ENCODE measurements around the gene TMOD1. TPM values are rescaled to one million over a fixed set of nuclear protein-coding genes. Genes with fewer than 3 reads are reported as not detected.

Gene TMOD1
- total RNA-seq, 1 donor from 2014 or later, result 0.23 TPM

- peak overlapping the region; percentile 96 for H3K4me3 Mint-ChIP-seq
- TF ChIP-seq CTCF (conservative IDR thresholded peaks at IDR 0.05), result no peak
- H3K27me3 Mint-ChIP-seq (ENCODE audit: low read depth), result no peaks in the 10 kb centered on the region
- H3K9me3 Mint-ChIP-seq, result no peaks in the 10 kb centered on the region
- no peaks in the 10 kb centered on the region for H3K36me3 Mint-ChIP-seq (ENCODE audit: low read depth)
- H3K27ac Mint-ChIP-seq (ENCODE audit: unreplicated experiment), result peak overlapping the region; percentile 100
- H3K4me1 Mint-ChIP-seq, result peaks cover 42% of the 10 kb centered on the region
- DNase-seq (ENCODE audit: low read depth, low spot score), result peak; percentile 50
Measured at GRCh38 chr9:97632248-97632984, 130.9 kb downstream of the TMOD1 start.

GRCh38 chr9:97632985-97633858, 131.8 kb downstream of the TMOD1 start, which contains the start of the genes NCBP1 and TSTD2:
NCBP1 (plus strand) TSS chr9:97633821; CDS start chr9:97633882, 61 bp downstream.
TSTD2 (minus strand) TSS chr9:97633368; CDS start chr9:97627562, 5,806 bp downstream.
- DNase-seq (ENCODE audit: low read depth, low spot score), result peak; percentile 91
- Mint-ChIP-seq H3K4me1 (peaks cover 42% of the 10 kb centered on the region), H3K27me3 (ENCODE audit: low read depth) (no peaks in the 10 kb centered on the region), H3K4me3 (peak within 1 kb of the TSS; percentile 96), H3K27ac (ENCODE audit: unreplicated experiment) (peak within 1 kb of the TSS; percentile 100), H3K9me3 (no peaks in the 10 kb centered on the region), H3K36me3 (ENCODE audit: low read depth) (no peaks in the 10 kb centered on the region)
- no peak for TF ChIP-seq CTCF (conservative IDR thresholded peaks at IDR 0.05)

- TF ChIP-seq CTCF (conservative IDR thresholded peaks at IDR 0.05), result no peak
- peaks cover 39% of the 10 kb centered on the region for H3K4me1 Mint-ChIP-seq
- H3K36me3 Mint-ChIP-seq (ENCODE audit: low read depth), result no peaks in the 10 kb centered on the region
- peak overlapping the region; percentile 88 for H3K27ac Mint-ChIP-seq (ENCODE audit: unreplicated experiment)
- H3K9me3 Mint-ChIP-seq, result no peaks in the 10 kb centered on the region
- no peaks in the 10 kb centered on the region for H3K27me3 Mint-ChIP-seq (ENCODE audit: low read depth)
- peak overlapping the region; percentile 96 for H3K4me3 Mint-ChIP-seq
- DNase-seq (ENCODE audit: low read depth, low spot score), result no peak
Measured at GRCh38 chr9:97633859-97634490, 132.5 kb downstream of the TMOD1 start.

- Mint-ChIP-seq H3K27me3 (ENCODE audit: low read depth) (no peaks in the 10 kb centered on the region), H3K27ac (ENCODE audit: unreplicated experiment) (no peak overlapping the region), H3K4me1 (peaks cover 32% of the 10 kb centered on the region), H3K9me3 (no peaks in the 10 kb centered on the region), H3K36me3 (ENCODE audit: low read depth) (no peaks in the 10 kb centered on the region), H3K4me3 (peak overlapping the region; percentile 96)
- no peak for TF ChIP-seq CTCF (conservative IDR thresholded peaks at IDR 0.05)
- DNase-seq (ENCODE audit: low read depth, low spot score), result no peak
Measured at GRCh38 chr9:97635026-97635425, 133.6 kb downstream of the TMOD1 start.

GRCh38 chr9:97636903-97637302, 135.4 kb downstream of the TMOD1 start:
- H3K4me3 Mint-ChIP-seq, result peak overlapping the region; percentile 1

More at GRCh38 chr9:97636903-97637302, 135.4 kb downstream of the TMOD1 start:
- DNase-seq (ENCODE audit: low read depth, low spot score), result no peak
- no peaks in the 10 kb centered on the region for H3K36me3 Mint-ChIP-seq (ENCODE audit: low read depth)
- TF ChIP-seq CTCF (conservative IDR thresholded peaks at IDR 0.05), result no peak
- H3K9me3 Mint-ChIP-seq, result no peaks in the 10 kb centered on the region
- no peaks in the 10 kb centered on the region for H3K27me3 Mint-ChIP-seq (ENCODE audit: low read depth)
- H3K27ac Mint-ChIP-seq (ENCODE audit: unreplicated experiment), result no peak overlapping the region
- H3K4me1 Mint-ChIP-seq, result peaks cover 24% of the 10 kb centered on the region

Measured in neural crest cell (in vitro differentiated cells).